ENCODE results near the gene CD79A.
"Not testable (repeated sequence)": the region's sequence is repeated elsewhere in the genome, so short reads cannot be mapped to it uniquely, and the experiment has no call there.

CD79A gene

GRCh38 chr19:41906916-41907680 lies 30.0 kb downstream of the CD79A start:
- no peak for DNase-seq

GRCh38 chr19:41907994-41908615 lies 31.0 kb downstream of the CD79A start:
- DNase-seq = no peak

GRCh38 chr19:41908724-41909464 lies 31.8 kb downstream of the CD79A start:
- DNase-seq = no peak

GRCh38 chr19:41909706-41910105 lies 32.6 kb downstream of the CD79A start:
- DNase-seq = no peak

- DNase-seq = no peak
These were observed 33.3 kb downstream of the CD79A start for GRCh38 chr19:41910240-41910991.

GRCh38 chr19:41910992-41911888 lies 34.2 kb downstream of the CD79A start:
- DNase-seq = no peak

- DNase-seq = no peak
These were observed 35.0 kb downstream of the CD79A start for GRCh38 chr19:41911889-41912731.

- no peak for DNase-seq
These were observed 35.9 kb downstream of the CD79A start for GRCh38 chr19:41912899-41913537.

- no peak for DNase-seq
These were observed 36.7 kb downstream of the CD79A start for GRCh38 chr19:41913538-41914423.

GRCh38 chr19:41914424-41914834 lies 37.4 kb downstream of the CD79A start:
- not testable (repeated sequence) for DNase-seq

- no peak for DNase-seq
These were observed 38.1 kb downstream of the CD79A start for GRCh38 chr19:41915021-41915775.

GRCh38 chr19:41915776-41916414 lies 38.8 kb downstream of the CD79A start:
- DNase-seq = no peak

GRCh38 chr19:41917676-41918075 lies 40.6 kb downstream of the CD79A start:
- DNase-seq = no peak

GRCh38 chr19:41918095-41918494 lies 41.0 kb downstream of the CD79A start:
- DNase-seq = no peak

- no peak for DNase-seq
These were observed 41.7 kb downstream of the CD79A start for GRCh38 chr19:41918653-41919244.

- no peak for DNase-seq
These were observed 43.1 kb downstream of the CD79A start for GRCh38 chr19:41919948-41920712.
